ENCODE measurements around the gene LIN7A.

The LIN7A gene

DNA sequence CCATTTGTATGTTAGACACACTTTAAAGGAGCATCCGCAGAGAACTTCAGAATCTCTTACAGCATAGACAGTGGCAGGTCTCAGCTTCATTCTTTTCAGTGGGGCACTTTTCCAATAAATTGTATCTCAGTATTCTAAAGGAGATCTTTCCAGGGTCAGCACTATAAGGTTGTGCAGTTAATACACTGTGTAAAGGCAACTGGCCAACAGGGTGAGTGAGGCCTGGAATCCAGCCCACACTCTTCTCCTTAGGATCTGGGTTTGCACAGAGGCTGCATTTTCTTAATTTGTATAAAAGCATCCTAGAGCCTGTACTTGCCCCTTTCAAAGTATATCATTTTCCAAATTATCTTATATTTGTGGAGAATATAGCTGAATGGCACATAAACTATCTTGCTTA, 126.9 kb downstream of the LIN7A start:
- Histone ChIP-seq H3K4me3 (ENCODE audit: low read length) (no peak overlapping the region), H3K27ac (ENCODE audit: low read depth, low read length) (no peak overlapping the region), H3K79me2 (ENCODE audit: control insufficient read depth, low read length) (no peaks in the 10 kb centered on the region), H3K4me1 (ENCODE audit: control insufficient read depth, low read length) (peaks cover 15% of the 10 kb centered on the region), H3K9me2 (replicated peaks; ENCODE audit: control insufficient read depth, low read length) (no peaks in the 10 kb centered on the region), H4K20me1 (ENCODE audit: control insufficient read depth, insufficient read depth, low read depth, low read length) (no peaks in the 10 kb centered on the region), H3F3A (ENCODE audit: control insufficient read depth, insufficient read depth) (no peaks in the 10 kb centered on the region), H3K27me3 (ENCODE audit: control insufficient read depth, low read length) (no peaks in the 10 kb centered on the region), H3K36me3 (ENCODE audit: control insufficient read depth, low read length) (no peaks in the 10 kb centered on the region), H3K4me2 (ENCODE audit: low read length) (no peak overlapping the region), H3K9me3 (ENCODE audit: control insufficient read depth, insufficient read depth, low read length) (no peaks in the 10 kb centered on the region)
- TF ChIP-seq, protein P1, sequence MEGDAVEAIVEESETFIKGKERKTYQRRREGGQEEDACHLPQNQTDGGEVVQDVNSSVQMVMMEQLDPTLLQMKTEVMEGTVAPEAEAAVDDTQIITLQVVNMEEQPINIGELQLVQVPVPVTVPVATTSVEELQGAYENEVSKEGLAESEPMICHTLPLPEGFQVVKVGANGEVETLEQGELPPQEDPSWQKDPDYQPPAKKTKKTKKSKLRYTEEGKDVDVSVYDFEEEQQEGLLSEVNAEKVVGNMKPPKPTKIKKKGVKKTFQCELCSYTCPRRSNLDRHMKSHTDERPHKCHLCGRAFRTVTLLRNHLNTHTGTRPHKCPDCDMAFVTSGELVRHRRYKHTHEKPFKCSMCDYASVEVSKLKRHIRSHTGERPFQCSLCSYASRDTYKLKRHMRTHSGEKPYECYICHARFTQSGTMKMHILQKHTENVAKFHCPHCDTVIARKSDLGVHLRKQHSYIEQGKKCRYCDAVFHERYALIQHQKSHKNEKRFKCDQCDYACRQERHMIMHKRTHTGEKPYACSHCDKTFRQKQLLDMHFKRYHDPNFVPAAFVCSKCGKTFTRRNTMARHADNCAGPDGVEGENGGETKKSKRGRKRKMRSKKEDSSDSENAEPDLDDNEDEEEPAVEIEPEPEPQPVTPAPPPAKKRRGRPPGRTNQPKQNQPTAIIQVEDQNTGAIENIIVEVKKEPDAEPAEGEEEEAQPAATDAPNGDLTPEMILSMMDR (IDR thresholded peaks at IDR 0.05; ENCODE audit: low read depth, low read length, poor library complexity, severe bottlenecking) = no peak
- TF ChIP-seq EZH2phosphoT487 (IDR thresholded peaks at IDR 0.05; ENCODE audit: borderline replicate concordance, low read length) = no peak

DNA sequence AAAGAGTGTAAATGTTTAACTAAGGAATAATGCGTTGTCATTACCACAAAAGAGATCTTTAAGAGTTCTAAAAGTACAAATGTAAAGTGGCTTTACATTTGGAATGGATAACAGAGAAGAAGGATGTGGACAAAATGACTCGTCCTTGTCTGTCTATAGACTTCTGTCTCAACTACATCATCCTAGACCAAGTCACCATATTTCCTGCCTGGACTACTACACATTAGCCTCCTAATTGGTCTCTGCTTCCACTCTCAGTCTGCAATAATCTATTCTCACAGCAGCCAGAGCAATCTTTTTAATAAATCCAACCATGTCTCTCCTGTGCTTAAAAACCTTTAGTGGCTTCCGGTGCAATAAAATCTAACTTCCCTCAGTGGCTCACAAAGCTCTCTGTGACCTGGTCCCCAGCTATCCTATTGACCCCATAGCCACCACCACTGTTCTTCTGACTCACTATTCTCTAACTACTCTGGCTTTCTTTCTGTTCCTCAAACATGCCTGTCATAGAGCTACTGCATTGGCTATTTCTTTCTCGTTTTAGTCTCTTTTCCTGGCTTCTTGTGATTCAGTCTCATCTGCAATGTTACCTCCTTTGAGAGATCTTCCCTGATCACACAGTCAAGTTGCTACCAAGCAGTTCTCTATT, 130.0 kb downstream of the LIN7A start:
- Histone ChIP-seq H3K4me3 (ENCODE audit: low read length) (no peak overlapping the region), H3K79me2 (ENCODE audit: control insufficient read depth, low read length) (no peaks in the 10 kb centered on the region), H4K20me1 (ENCODE audit: control insufficient read depth, insufficient read depth, low read depth, low read length) (no peaks in the 10 kb centered on the region), H3K4me2 (ENCODE audit: low read length) (no peak overlapping the region), H3K4me1 (ENCODE audit: control insufficient read depth, low read length) (peaks cover 21% of the 10 kb centered on the region), H3K9me2 (replicated peaks; ENCODE audit: control insufficient read depth, low read length) (no peaks in the 10 kb centered on the region), H3K27me3 (ENCODE audit: control insufficient read depth, low read length) (no peaks in the 10 kb centered on the region), H3K27ac (ENCODE audit: low read depth, low read length) (no peak overlapping the region), H3F3A (ENCODE audit: control insufficient read depth, insufficient read depth) (no peaks in the 10 kb centered on the region), H3K36me3 (ENCODE audit: control insufficient read depth, low read length) (no peaks in the 10 kb centered on the region), H3K9me3 (ENCODE audit: control insufficient read depth, insufficient read depth, low read length) (no peaks in the 10 kb centered on the region)
- TF ChIP-seq, protein P1 (IDR thresholded peaks at IDR 0.05; ENCODE audit: low read depth, low read length, poor library complexity, severe bottlenecking) = no peak
- no peak for TF ChIP-seq EZH2phosphoT487 (IDR thresholded peaks at IDR 0.05; ENCODE audit: borderline replicate concordance, low read length)

DNA sequence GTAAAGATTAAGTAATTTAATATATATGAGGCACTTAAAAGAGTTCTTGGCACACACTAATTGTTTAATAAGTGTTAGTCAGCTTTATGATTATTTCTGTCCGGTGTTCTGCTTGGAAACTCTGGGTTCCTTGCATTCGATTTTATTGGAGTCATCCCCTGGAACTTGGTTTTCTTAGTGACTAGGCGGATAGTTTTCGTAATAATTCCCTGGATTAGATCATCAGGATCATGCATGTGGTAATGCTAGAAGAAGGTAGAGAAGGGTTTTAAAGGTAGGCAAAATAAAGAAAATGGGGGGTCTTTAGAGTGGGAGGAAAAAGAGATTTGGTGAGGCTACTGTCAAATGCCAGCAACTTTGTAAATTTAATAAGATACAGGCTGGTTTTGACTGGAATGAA, 132.6 kb downstream of the LIN7A start:
- Histone ChIP-seq H3K4me1 (ENCODE audit: control insufficient read depth, low read length) (peaks cover 18% of the 10 kb centered on the region), H3K27me3 (ENCODE audit: control insufficient read depth, low read length) (no peaks in the 10 kb centered on the region), H4K20me1 (ENCODE audit: control insufficient read depth, insufficient read depth, low read depth, low read length) (no peaks in the 10 kb centered on the region), H3F3A (ENCODE audit: control insufficient read depth, insufficient read depth) (no peaks in the 10 kb centered on the region), H3K4me2 (ENCODE audit: low read length) (no peak overlapping the region), H3K79me2 (ENCODE audit: control insufficient read depth, low read length) (no peaks in the 10 kb centered on the region), H3K4me3 (ENCODE audit: low read length) (no peak overlapping the region), H3K36me3 (ENCODE audit: control insufficient read depth, low read length) (no peaks in the 10 kb centered on the region), H3K9me3 (ENCODE audit: control insufficient read depth, insufficient read depth, low read length) (no peaks in the 10 kb centered on the region), H3K27ac (ENCODE audit: low read depth, low read length) (no peak overlapping the region), H3K9me2 (replicated peaks; ENCODE audit: control insufficient read depth, low read length) (no peaks in the 10 kb centered on the region)
- TF ChIP-seq, protein P1 (IDR thresholded peaks at IDR 0.05; ENCODE audit: low read depth, low read length, poor library complexity, severe bottlenecking) = no peak
- TF ChIP-seq EZH2phosphoT487 (IDR thresholded peaks at IDR 0.05; ENCODE audit: borderline replicate concordance, low read length) = no peak

Data from DOHH2 (cell line).